Measurements from ENCODE around the gene RNF38. TPM values are rescaled to one million over a fixed set of nuclear protein-coding genes. Genes with fewer than 3 reads are reported as not detected.

RNF38 gene
- total and polyA plus RNA-seq, 9 of the 15 experiments (the other 6 are each of a cell fraction or from before 2014, with no cell fraction given) = 1.6 to 9.8 (median 4.5) TPM

DNA sequence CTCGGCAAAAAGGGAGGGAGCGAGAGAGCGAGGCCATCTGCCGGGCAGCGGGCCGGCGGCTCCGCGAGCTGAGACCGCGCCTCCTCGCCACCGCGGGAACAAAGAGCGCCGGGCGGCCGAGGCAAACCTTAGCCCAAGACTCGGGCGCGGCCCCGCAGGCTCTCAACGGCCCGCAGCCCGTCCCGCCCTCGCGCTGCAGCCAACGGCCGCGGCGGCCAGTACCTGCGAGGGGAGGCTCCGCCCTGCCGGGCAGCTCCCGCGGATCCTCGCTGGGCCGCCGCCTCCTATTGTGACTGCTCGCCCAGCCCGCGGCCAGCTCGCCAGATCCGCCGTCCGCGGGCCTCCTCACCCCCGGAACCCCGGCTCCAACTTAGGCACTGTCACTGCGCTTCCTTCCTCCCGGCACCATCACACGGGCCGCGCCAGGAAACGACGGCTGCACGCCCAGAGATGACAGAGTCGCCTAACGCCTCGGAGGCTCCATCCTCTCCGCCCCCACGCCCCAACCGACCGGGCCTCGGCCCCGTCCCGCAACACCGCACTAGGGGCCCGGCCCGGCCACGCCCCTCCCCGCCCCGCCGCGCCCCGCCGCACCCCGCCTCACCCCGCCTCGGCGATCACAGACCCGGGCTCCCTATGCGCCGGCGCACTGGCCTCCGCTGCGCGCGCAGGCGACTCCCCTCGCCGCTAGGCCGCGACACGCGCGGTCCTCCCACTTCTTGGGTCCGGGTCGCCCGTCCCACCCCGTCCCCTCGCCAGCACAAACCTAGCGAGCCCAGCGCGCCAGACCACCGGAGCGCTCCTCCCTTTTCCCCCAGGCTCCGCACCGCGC, 479 bp upstream of the RNF38 start (continued):
- TF ChIP-seq STAT5A (IDR thresholded peaks at IDR 0.05; ENCODE audit: borderline replicate concordance, low read length) (no peak), NR1H2 (CRISPR knock-in tag; IDR thresholded peaks at IDR 0.05) (no peak), ATF1 (CRISPR knock-in tag; IDR thresholded peaks at IDR 0.05) (peak; percentile 44; the same call in 1 of the 2 replicates), ATF1 (tag; IDR thresholded peaks at IDR 0.05) (peak; percentile 89), SIN3A (IDR thresholded peaks at IDR 0.05; ENCODE audit: borderline replicate concordance in 2 of 2, control insufficient read depth in 1 of 2, low read depth in 2 of 2, low read length in 2 of 2) (peak; percentile 37 to 38; a peak in 3 of 4 replicates), GABPB1 (CRISPR knock-in tag; IDR thresholded peaks at IDR 0.05) (no peak), TGIF2 (CRISPR knock-in tag; IDR thresholded peaks at IDR 0.05) (0 out of 2 replicates have a peak, but pooled peaks have one; percentile 59), NBN (IDR thresholded peaks at IDR 0.05; ENCODE audit: low read depth) (no peak), POLR2H (tag; IDR thresholded peaks at IDR 0.05; ENCODE audit: low read depth) (no peak), EP400 (IDR thresholded peaks at IDR 0.05) (peak; percentile 30; the same call in 1 of the 2 replicates)
- TF ChIP-seq, protein P1, sequence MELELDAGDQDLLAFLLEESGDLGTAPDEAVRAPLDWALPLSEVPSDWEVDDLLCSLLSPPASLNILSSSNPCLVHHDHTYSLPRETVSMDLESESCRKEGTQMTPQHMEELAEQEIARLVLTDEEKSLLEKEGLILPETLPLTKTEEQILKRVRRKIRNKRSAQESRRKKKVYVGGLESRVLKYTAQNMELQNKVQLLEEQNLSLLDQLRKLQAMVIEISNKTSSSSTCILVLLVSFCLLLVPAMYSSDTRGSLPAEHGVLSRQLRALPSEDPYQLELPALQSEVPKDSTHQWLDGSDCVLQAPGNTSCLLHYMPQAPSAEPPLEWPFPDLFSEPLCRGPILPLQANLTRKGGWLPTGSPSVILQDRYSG (tag; conservative IDR thresholded peaks at IDR 0.05; ENCODE audit: low read depth) = no peak
- TF ChIP-seq, protein P2, sequence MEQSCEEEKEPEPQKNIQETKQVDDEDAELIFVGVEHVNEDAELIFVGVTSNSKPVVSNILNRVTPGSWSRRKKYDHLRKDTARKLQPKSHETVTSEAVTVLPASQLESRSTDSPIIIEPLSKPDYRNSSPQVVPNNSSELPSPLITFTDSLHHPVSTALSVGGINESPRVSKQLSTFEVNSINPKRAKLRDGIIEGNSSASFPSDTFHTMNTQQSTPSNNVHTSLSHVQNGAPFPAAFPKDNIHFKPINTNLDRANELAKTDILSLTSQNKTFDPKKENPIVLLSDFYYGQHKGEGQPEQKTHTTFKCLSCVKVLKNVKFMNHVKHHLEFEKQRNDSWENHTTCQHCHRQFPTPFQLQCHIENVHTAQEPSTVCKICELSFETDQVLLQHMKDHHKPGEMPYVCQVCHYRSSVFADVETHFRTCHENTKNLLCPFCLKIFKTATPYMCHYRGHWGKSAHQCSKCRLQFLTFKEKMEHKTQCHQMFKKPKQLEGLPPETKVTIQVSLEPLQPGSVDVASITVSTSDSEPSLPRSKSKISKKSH (CRISPR knock-in tag; IDR thresholded peaks at IDR 0.05) = no peak
- TF ChIP-seq, protein P3, sequence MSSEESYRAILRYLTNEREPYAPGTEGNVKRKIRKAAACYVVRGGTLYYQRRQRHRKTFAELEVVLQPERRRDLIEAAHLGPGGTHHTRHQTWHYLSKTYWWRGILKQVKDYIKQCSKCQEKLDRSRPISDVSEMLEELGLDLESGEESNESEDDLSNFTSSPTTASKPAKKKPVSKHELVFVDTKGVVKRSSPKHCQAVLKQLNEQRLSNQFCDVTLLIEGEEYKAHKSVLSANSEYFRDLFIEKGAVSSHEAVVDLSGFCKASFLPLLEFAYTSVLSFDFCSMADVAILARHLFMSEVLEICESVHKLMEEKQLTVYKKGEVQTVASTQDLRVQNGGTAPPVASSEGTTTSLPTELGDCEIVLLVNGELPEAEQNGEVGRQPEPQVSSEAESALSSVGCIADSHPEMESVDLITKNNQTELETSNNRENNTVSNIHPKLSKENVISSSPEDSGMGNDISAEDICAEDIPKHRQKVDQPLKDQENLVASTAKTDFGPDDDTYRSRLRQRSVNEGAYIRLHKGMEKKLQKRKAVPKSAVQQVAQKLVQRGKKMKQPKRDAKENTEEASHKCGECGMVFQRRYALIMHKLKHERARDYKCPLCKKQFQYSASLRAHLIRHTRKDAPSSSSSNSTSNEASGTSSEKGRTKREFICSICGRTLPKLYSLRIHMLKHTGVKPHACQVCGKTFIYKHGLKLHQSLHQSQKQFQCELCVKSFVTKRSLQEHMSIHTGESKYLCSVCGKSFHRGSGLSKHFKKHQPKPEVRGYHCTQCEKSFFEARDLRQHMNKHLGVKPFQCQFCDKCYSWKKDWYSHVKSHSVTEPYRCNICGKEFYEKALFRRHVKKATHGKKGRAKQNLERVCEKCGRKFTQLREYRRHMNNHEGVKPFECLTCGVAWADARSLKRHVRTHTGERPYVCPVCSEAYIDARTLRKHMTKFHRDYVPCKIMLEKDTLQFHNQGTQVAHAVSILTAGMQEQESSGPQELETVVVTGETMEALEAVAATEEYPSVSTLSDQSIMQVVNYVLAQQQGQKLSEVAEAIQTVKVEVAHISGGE (CRISPR knock-in tag; IDR thresholded peaks at IDR 0.05) = peak in 1 of 3 experiments; percentile 92; a peak in 2 of 6 replicates
- TF ChIP-seq, protein P4, sequence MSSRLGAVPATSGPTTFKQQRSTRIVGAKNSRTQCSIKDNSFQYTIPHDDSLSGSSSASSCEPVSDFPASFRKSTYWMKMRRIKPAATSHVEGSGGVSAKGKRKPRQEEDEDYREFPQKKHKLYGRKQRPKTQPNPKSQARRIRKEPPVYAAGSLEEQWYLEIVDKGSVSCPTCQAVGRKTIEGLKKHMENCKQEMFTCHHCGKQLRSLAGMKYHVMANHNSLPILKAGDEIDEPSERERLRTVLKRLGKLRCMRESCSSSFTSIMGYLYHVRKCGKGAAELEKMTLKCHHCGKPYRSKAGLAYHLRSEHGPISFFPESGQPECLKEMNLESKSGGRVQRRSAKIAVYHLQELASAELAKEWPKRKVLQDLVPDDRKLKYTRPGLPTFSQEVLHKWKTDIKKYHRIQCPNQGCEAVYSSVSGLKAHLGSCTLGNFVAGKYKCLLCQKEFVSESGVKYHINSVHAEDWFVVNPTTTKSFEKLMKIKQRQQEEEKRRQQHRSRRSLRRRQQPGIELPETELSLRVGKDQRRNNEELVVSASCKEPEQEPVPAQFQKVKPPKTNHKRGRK (tag; IDR thresholded peaks at IDR 0.05) = no peak
- TF ChIP-seq, protein P5, sequence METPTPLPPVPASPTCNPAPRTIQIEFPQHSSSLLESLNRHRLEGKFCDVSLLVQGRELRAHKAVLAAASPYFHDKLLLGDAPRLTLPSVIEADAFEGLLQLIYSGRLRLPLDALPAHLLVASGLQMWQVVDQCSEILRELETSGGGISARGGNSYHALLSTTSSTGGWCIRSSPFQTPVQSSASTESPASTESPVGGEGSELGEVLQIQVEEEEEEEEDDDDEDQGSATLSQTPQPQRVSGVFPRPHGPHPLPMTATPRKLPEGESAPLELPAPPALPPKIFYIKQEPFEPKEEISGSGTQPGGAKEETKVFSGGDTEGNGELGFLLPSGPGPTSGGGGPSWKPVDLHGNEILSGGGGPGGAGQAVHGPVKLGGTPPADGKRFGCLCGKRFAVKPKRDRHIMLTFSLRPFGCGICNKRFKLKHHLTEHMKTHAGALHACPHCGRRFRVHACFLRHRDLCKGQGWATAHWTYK (CRISPR knock-in tag; IDR thresholded peaks at IDR 0.05) = no peak

All from K562 (cell line).